DOHH2 (cell line): Measurements from ENCODE around the gene OR8H2.
"Not testable (repeated sequence)": the region's sequence is repeated elsewhere in the genome, so short reads cannot be mapped to it uniquely, and the experiment has no call there.

Experiments
- H3F3A ChIP-seq: fragments of 200-600 bp; sonication (generic), shearing (Covaris generic); 2 replicates; pipeline ENCODE4 v1.6.0; 2016; ENCODE audit warnings: antibody characterized with exemption, mild to moderate bottlenecking; ENCODE audit not compliant: control insufficient read depth, insufficient read depth
- H3K27ac ChIP-seq: fragments of 200-600 bp; sonication (generic); 2 replicates; pipeline ENCODE4 v1.5.1; 2014; ENCODE audit warnings: low read depth, mild to moderate bottlenecking, low read length, moderate library complexity
- H3K27me3 ChIP-seq: fragments of 200-600 bp; sonication (generic); 2 replicates; pipeline ENCODE4 v1.6.1; 2014; ENCODE audit warnings: mild to moderate bottlenecking, low read length, mixed read lengths; ENCODE audit not compliant: control insufficient read depth
- H3K36me3 ChIP-seq: fragments of 200-600 bp; sonication (generic); 2 replicates; pipeline ENCODE4 v1.6.1; 2014; ENCODE audit warnings: mild to moderate bottlenecking, low read length, moderate library complexity, mixed read lengths; ENCODE audit not compliant: control insufficient read depth
- H3K4me1 ChIP-seq: fragments of 200-600 bp; sonication (generic); 2 replicates; pipeline ENCODE4 v1.6.1; 2014; ENCODE audit warnings: mild to moderate bottlenecking, low read length, mixed read lengths; ENCODE audit not compliant: control insufficient read depth
- H3K4me2 ChIP-seq: fragments of 200-600 bp; sonication (generic); 2 replicates; pipeline ENCODE4 v1.6.0; 2014; ENCODE audit warnings: mild to moderate bottlenecking, low read length, moderate library complexity
- H3K4me3 ChIP-seq: fragments of 200-600 bp; sonication (generic); 2 replicates; pipeline ENCODE4 v1.5.1; 2014; ENCODE audit warnings: mild to moderate bottlenecking, low read length, mixed read lengths
- H3K79me2 ChIP-seq: fragments of 200-600 bp; sonication (generic); 2 replicates; pipeline ENCODE4 v1.6.1; 2014; ENCODE audit warnings: mild to moderate bottlenecking, low read length, mixed read lengths; ENCODE audit not compliant: control insufficient read depth
- H3K9me2 ChIP-seq: fragments of 200-600 bp; sonication (generic); replicated peaks from 2 replicates; pipeline ENCODE4 v1.6.1; 2014; ENCODE audit warnings: mild to moderate bottlenecking, low read length, mixed read lengths; ENCODE audit not compliant: control insufficient read depth
- H3K9me3 ChIP-seq: fragments of 200-600 bp; sonication (generic); 2 replicates; pipeline ENCODE4 v1.6.1; 2014; ENCODE audit warnings: antibody characterized with exemption, low read length, mixed read lengths; ENCODE audit not compliant: control insufficient read depth, insufficient read depth
- H4K20me1 ChIP-seq: fragments of 200-600 bp; sonication (generic); 2 replicates; pipeline ENCODE4 v1.6.0; 2014; ENCODE audit warnings: low read depth, mild to moderate bottlenecking, antibody characterized with exemption, low read length, moderate library complexity; ENCODE audit not compliant: control insufficient read depth, insufficient read depth
- CTCF ChIP-seq: fragments of 200-600 bp; sonication (generic); IDR thresholded peaks from one replicate; pipeline ENCODE4 v1.5.1; 2014; ENCODE audit warnings: antibody characterized with exemption, mild to moderate bottlenecking, low read depth, low read length; ENCODE audit not compliant: poor library complexity, severe bottlenecking
- EZH2phosphoT487 ChIP-seq: fragments of 200-600 bp; sonication (generic); IDR thresholded peaks from 2 replicates; pipeline ENCODE4 v1.6.1; 2017; ENCODE audit warnings: borderline replicate concordance, mild to moderate bottlenecking, antibody characterized with exemption, low read length, moderate library complexity, mixed read lengths

Gene OR8H2

GRCh38 chr11:56103210-56103737 lies at the start of gene OR8H2:
Gene OR8H2, plus strand, starts transcription at chr11:56103687. Its CDS starts 1,356 bp downstream, at chr11:56105043.
- TF ChIP-seq EZH2phosphoT487 (no peak), CTCF (no peak)
- Histone ChIP-seq H3K4me3 (no peak within 1 kb of the TSS), H3K27me3 (no peaks in the 10 kb centered on the region), H3K36me3 (no peaks in the 10 kb centered on the region), H3K9me3 (no peaks in the 10 kb centered on the region), H3K4me1 (no peaks in the 10 kb centered on the region), H4K20me1 (no peaks in the 10 kb centered on the region), H3K79me2 (no peaks in the 10 kb centered on the region), H3F3A (no peaks in the 10 kb centered on the region), H3K9me2 (no peaks in the 10 kb centered on the region), H3K4me2 (no peak within 1 kb of the TSS), H3K27ac (no peak within 1 kb of the TSS)

- H3K4me1 ChIP-seq, H3K4me2 ChIP-seq, H3F3A ChIP-seq, H3K4me3 ChIP-seq, H3K27ac ChIP-seq, H3K9me2 ChIP-seq, H4K20me1 ChIP-seq, H3K9me3 ChIP-seq, H3K27me3 ChIP-seq, H3K79me2 ChIP-seq, H3K36me3 ChIP-seq: not testable (repeated sequence)
Measured at GRCh38 chr11:56056366-56056765, 47.1 kb upstream of the OR8H2 start.

DNA sequence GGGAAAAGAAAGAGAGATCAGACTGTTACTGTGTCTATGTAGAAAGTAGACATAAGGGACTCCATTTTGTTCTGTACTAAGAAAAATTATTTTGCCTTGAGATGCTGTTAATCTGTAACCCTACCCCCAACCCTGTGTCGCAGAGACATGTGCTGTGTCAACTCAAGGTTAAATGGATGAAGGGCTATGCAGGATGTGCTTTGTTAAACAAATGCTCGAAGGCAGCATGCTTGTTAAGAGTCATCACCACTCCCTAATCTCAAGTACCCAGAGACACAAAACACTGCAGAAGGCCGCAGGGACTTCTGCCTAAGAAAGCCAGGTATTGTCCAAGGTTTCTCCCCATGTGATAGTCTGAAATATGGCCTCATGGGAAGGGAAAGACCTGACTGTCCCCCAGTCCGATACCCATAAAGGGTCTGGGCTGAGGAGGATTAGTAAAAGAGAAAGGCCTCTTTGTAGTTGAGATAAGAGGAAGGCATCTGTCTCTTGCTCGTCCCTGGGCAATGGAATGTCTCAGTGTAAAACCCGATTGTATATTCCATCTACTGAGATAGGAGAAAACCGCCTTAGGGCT lies 45.7 kb upstream of the OR8H2 start:
- not testable (repeated sequence) for H3K4me2 ChIP-seq

DNA sequence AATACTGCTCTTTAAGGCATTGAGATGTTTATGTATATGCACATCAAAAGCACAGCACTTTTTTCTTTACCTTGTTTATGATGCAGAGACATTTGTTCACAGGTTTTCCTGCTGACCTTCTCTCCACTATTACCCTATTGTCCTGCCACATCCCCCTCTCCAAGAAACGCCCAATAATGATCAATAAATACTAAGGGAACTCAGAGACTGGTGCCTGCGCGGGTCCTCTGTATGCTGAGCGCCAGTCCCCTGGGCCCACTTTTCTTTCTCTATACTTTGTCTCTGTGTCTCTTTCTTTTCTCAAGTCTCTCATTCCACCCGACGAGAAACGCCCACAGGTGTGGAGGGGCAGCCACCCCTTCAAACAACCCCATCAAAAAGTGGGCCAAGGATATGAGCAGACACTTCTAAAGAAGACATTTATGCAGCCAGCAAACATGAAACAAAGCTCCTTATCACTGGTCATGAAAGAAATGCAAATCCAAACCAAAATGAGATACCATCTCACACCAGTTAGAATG lies 45.2 kb upstream of the OR8H2 start:
- not testable (repeated sequence) for H3K27me3 ChIP-seq, H3F3A ChIP-seq, H3K27ac ChIP-seq, H3K4me2 ChIP-seq, H3K79me2 ChIP-seq, H3K9me2 ChIP-seq, H4K20me1 ChIP-seq, H3K4me1 ChIP-seq, H3K36me3 ChIP-seq, H3K9me3 ChIP-seq, H3K4me3 ChIP-seq

More for the DNA sequence above, 45.7 kb upstream of the OR8H2 start:
- not testable (repeated sequence) for H3K79me2 ChIP-seq, H3F3A ChIP-seq, H4K20me1 ChIP-seq, H3K9me3 ChIP-seq, H3K27ac ChIP-seq, H3K27me3 ChIP-seq, H3K4me3 ChIP-seq, H3K9me2 ChIP-seq, H3K36me3 ChIP-seq, H3K4me1 ChIP-seq

DNA sequence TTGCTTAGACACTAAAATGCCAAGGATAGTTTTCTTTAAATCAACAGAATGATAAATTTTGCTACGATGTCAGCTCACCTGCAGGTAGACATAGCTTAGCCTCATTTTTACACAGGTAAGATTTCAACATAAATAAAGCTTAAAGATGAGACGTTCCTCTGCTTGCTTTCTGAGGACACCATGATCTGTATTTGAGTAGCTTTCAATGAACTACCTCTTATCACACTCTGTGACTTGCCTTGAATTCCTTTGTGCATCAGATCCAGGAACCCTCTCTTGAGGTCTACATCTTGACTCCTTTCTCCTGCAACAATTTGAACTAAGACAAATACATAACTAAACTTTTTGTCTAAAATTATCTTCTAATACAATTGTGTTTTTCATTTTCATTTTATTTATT lies 36.5 kb upstream of the OR8H2 start:
- H3K9me3 ChIP-seq: no peaks in the 10 kb centered on the region
- H3K4me1 ChIP-seq: no peaks in the 10 kb centered on the region
- no peak overlapping the region for H3K27ac ChIP-seq
- H4K20me1 ChIP-seq: no peaks in the 10 kb centered on the region
- no peaks in the 10 kb centered on the region for H3K27me3 ChIP-seq
- H3K36me3 ChIP-seq: no peaks in the 10 kb centered on the region
- H3F3A ChIP-seq: no peaks in the 10 kb centered on the region
- H3K4me2 ChIP-seq: no peak overlapping the region
- H3K4me3 ChIP-seq: no peak overlapping the region
- H3K79me2 ChIP-seq: no peaks in the 10 kb centered on the region
- TF ChIP-seq CTCF: no peak
- TF ChIP-seq EZH2phosphoT487: no peak
- no peaks in the 10 kb centered on the region for H3K9me2 ChIP-seq
